T-helper 9 cell (primary cell): ENCODE measurements around the gene TTC22.

Experiments used
- DNase-seq: peaks from one replicate; pipeline ENCODE4 v3.0.0-alpha.2; 2020

Gene TTC22

DNA sequence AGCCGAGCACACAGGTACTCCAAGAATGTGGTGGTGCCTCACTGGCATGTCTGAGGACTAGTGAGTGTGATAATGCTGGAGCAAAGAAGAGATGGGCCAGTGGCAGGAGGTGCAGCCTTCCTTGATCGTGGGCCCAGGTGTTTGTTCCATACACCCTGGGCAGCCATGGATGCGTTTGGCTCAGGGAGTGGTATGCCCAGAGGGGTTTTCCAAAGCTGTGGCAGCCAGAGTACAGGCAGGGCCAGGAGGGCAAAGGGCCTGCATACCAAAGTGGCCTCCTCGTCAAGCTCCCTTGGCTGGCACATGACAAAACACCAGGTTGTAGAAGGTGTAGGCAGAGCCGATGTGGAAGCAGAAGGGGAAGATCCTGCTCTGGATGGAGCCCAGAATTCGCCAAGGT is 55.8 kb downstream of the TTC22 start:
- no peak for DNase-seq

DNA sequence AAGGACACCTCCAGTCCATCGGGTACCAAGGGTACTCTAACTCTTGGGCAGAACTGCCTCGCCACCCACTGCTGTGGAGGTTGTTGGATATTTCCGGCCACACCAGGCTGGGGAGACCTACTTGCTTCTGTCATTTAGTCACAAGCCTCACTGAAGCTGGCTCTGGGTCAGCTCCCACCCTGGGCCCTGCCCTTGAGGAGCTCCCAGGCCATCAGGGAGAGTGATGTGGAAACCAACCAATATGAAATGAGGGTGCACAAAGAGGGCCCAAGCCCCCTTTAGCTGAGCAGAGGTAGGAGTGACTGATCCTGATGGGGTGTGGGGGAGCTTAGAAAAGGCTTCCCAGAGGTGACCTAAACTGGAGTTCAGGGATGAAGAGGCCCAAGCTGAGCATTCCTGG is 56.4 kb downstream of the TTC22 start:
- DNase-seq = no peak

DNA sequence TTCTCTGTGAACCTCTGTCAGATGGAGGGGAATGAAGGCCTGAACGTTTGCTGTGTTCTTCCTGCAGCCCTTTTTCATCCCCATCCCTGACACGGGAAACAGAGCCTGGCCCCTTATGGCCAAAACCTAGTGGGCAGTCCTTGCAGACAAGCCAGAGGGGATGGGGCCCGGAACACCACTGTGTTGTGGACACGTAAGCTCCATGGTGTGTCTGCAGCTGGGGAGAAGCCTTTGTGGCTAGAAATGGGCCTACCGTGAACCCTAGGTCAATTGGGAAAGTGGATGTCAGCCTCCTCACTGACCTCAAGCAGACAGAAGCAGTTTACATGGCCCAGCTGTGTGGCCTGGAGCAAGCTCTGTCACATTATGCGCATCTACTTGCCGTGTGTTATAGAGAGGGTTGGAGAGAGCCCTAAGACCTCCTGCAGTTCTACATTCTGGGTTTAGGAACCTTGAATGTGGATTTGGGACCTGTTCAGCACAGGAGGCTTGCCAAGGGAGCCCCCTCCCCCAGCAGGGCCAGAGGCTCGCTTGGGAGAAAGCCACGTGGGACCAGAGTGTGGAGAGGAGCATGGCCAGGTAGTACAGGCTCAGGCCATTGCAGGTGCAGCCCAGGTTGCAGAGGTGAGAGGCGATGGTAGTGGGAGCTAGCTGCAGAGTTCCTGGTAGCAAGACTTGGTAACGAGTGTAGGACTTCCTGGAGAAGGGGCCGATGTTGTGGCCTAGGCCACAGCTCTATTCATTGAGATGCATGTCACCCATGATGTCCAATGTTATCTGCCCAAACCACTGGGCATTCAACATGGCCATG is 57.5 kb downstream of the TTC22 start:
- DNase-seq = no peak

DNA sequence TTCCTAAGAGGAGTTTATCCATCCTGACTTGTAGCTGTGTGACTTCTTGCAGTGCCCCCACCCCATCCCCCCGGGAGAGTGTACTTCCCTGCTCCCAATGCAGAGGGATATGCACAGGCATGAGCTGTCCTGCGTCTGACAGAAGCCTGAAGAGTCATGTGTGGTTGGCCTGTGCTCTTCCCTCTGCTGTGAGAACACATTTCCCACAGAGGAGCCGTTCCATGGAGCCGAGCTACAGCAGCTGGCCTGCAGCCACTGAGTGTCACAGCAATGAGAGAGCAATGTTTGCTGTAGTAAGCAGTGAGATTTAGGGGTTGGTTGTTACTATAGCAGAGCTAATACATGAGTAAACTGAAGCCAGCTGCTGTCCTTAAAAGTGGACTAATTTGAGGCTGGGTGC is 58.8 kb downstream of the TTC22 start:
- no peak for DNase-seq

DNA sequence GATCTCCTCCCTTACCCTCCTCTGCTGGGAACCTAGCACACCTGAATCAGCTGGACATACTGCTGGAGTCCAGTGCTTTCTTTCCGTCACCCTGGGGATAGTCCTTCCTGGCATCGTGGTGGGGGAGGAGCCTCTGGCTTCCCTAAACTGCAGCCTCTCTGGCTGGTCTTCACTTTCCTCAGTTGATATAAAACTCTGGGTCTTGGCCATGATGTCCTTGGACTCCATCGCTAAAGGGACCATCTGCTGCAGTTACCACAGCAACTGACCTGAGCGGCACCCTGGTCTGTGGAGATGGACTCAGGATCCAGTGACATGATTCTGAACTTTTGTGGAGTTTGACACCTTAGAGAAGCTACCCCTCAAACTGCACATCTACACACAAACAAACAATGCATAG is 59.6 kb downstream of the TTC22 start:
- DNase-seq = no peak

DNA sequence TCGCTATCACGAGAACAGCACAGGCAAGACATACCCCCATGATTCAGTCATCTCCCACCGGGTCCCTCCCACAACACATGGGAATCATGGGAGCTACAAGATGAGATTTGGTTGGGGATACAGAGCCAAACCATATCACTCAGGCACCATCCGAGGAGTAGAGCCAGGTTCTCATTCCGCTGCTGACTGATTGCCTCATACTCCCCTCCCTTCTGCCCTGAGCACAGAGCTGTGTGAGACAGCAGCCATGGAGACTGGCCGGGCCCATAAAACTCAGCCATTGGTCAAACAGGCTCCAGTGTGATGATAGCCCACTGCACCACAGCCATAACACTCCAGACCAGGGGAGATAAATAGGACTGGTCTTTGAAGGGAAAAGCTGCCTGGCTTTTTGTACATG is 62.9 kb downstream of the TTC22 start:
- no peak for DNase-seq

DNA sequence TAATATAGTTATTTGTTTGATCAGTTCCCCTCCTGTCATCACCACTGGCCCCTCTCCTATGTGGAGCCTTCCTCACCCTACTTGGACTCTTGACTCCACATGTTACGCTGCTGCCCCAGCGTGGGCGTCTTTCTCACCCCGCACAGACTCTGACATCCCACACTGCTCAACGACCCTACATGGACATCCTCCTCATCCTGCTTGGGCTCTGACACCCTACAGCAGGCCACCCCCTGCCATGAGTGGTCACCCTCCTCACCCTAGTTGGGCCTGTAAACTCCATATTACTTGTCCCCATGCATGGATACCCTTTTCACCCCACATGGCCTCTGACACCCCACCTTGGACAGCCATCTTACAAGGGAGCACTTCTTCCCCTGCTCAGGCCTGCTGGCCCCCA is 64.4 kb downstream of the TTC22 start:
- no peak for DNase-seq
